Heart left ventricle (tissue), 13 donors: Measurements from ENCODE around the gene ZBTB7C.

ENCODE experiments used
- POLR2A ChIP-seq, 2 donors: fragments of 450-650 bp; IDR thresholded peaks; one replicate each; pipeline ENCODE4 v1.6.1; 2017; ENCODE audit warnings: antibody characterized with exemption in 2 of 2, mild to moderate bottlenecking in 2 of 2, moderate library complexity in 2 of 2
- TF ChIP-seq, protein P1 (sequence below), 12 donors: fragments of 200-600 bp; sonication (generic) in 4 of 12; IDR thresholded peaks; one replicate each; pipeline versions ENCODE4 v1.5.0 to v1.8.0; 2018 to 2022; ENCODE audit warnings: antibody characterized with exemption in 12 of 12, mild to moderate bottlenecking in 5 of 12
- donor health status: ischemic (EF 13 %, LVEDD 7.1; RV severe dilation, severe dysfunction).
- donor health status: DM: no; HTN: yes; CAD: no.
- donor health status: DM: no; HTN: no; CAD: no.
- donor health status: ischemic (EF 25% LVEDD 6.9; RV normal size, moderate dysfunction).
- donor health status: ischemic (EF 25% LVEDD 5.7; RV mildly dilated, moderate dysfunction).
- donor health status: ischemic (EF 35%, LVEDD 5.7; RV mildly dilated, moderate dysfunction).
- donor health status: nonischemic (EF 11% LVEDD 7.7; RV severe dilation, severe dysfunction).
- donor health status: DM: yes; HTN: yes; CAD: no.
- donor health status: PGD.
- donor health status: ischemic (EF 29% LVEDD 5.4; RV normal size, mild dysfunction).
- donor health status: nonischemic (EF 23%, LVEDD 6.1; RV moderate dilation, normal function).

DNA sequence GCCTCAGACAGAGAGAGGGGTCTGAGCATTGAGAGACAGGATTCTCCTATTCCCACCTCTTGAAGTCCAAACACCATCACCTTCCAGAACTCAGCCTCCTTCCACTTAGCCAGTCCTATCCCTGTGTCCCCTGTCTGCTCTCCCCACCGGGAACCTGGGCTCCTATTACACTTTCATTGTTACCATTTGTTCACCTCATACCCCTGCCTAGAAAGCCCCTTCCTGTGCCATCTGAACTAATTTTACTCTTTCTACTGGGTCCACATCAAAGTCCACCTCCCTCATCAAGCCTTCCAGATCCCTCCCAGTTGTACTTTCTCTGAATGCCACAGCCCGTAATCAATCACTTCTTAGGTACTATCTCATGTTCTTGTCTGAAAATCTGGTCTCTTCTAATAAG lies 220.6 kb downstream of the ZBTB7C start:
- TF ChIP-seq, protein P1, sequence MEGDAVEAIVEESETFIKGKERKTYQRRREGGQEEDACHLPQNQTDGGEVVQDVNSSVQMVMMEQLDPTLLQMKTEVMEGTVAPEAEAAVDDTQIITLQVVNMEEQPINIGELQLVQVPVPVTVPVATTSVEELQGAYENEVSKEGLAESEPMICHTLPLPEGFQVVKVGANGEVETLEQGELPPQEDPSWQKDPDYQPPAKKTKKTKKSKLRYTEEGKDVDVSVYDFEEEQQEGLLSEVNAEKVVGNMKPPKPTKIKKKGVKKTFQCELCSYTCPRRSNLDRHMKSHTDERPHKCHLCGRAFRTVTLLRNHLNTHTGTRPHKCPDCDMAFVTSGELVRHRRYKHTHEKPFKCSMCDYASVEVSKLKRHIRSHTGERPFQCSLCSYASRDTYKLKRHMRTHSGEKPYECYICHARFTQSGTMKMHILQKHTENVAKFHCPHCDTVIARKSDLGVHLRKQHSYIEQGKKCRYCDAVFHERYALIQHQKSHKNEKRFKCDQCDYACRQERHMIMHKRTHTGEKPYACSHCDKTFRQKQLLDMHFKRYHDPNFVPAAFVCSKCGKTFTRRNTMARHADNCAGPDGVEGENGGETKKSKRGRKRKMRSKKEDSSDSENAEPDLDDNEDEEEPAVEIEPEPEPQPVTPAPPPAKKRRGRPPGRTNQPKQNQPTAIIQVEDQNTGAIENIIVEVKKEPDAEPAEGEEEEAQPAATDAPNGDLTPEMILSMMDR (IDR thresholded peaks at IDR 0.05) = no peak
- TF ChIP-seq POLR2A (IDR thresholded peaks at IDR 0.05) = no peak
